Measurements from ENCODE around the gene RNF14. TPM values are rescaled to one million over a fixed set of nuclear protein-coding genes. Genes with fewer than 3 reads are reported as not detected.

The RNF14 gene
- total and polyA plus RNA-seq, 2 donors (not counting 1 experiment from before 2014, with no cell fraction given), result 10.5 to 26.6 TPM

DNA sequence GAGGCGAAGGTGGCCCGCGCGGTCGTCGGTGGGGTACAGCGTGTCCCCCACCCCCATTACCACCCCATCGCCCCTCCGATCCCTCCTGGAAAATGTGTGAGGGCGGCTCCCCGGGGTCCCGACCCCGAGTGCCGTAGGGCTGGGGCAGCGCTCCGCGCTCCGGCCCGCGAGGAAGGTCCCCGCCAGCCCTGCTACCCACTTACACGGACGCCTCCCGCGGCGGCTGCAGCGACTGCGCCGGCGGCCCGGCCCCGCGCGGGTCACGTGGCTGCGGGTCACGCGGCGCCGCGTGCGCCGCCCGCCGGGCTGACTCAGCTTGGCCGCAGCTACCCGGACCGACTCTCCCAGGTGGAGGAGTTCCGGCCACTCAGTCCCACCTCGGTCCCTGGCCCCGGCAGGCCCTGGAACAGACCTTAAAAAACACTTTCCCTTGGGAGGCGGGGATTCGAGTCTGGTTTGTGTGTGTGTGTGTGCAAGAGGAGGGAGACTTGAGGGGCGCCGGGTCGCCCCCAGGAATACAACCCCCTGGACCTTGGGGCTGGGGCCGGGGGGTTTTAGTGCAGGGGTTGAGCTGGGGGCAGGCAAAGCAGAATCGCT, 44.0 kb downstream of the RNF14 start, which contains the start of gene GNPDA1:
Gene GNPDA1, minus strand, starts transcription at position 236 of the 597 bp plus-strand sequence. CDS start 992 bp downstream, outside the sequence.
- H3K4me2 ChIP-seq (replicated peaks; ENCODE audit: low read depth, low read length, poor library complexity, severe bottlenecking), result peak within 1 kb of the TSS; percentile 93
- H3K27ac ChIP-seq (ENCODE audit: low read length in 2 of 2), result peak within 1 kb of the TSS; percentile 45 to 59
- peaks cover 43% of the 10 kb centered on the region for H3K4me1 Mint-ChIP-seq
- POLR2A ChIA-PET, result interaction anchor here (1.0 kb wide), 2 partner anchors 97 to 321 kb away, joined by 3 to 4 read pairs; no protein-coding TSS in a partner anchor
- peak within 1 kb of the TSS; percentile 78 for H3K27ac Mint-ChIP-seq
- TF ChIP-seq, protein P1, sequence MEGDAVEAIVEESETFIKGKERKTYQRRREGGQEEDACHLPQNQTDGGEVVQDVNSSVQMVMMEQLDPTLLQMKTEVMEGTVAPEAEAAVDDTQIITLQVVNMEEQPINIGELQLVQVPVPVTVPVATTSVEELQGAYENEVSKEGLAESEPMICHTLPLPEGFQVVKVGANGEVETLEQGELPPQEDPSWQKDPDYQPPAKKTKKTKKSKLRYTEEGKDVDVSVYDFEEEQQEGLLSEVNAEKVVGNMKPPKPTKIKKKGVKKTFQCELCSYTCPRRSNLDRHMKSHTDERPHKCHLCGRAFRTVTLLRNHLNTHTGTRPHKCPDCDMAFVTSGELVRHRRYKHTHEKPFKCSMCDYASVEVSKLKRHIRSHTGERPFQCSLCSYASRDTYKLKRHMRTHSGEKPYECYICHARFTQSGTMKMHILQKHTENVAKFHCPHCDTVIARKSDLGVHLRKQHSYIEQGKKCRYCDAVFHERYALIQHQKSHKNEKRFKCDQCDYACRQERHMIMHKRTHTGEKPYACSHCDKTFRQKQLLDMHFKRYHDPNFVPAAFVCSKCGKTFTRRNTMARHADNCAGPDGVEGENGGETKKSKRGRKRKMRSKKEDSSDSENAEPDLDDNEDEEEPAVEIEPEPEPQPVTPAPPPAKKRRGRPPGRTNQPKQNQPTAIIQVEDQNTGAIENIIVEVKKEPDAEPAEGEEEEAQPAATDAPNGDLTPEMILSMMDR (IDR thresholded peaks at IDR 0.05), result no peak
- no peak for TF ChIP-seq EZH2 (IDR thresholded peaks at IDR 0.05; ENCODE audit: borderline replicate concordance, insufficient read depth, low read depth, low read length, poor library complexity, severe bottlenecking)
- H3K27me3 ChIP-seq (replicated peaks in 1 of 4; ENCODE audit: control extremely low read depth in 1 of 4, control insufficient read depth in 3 of 4, insufficient read depth in 4 of 4, low read length in 3 of 4), result no peaks in the 10 kb centered on the region
- H3K9me3 Mint-ChIP-seq (ENCODE audit: insufficient read depth), result no peaks in the 10 kb centered on the region
- H3K4me1 ChIP-seq (ENCODE audit: control insufficient read depth in 2 of 2, insufficient read depth in 2 of 2, low read length in 2 of 2), result peaks cover 27 to 30% of the 10 kb centered on the region in 2 donors
- intact Hi-C loops (cut with micrococcal nuclease), result loop anchor here (1.0 to 10.0 kb wide), 4 partner anchors 44 to 688 kb away; partner anchors contain the start of genes RNF14 and TAF7
- H3K4me3 ChIP-seq (ENCODE audit: control extremely low read depth in 1 of 5, extremely low read depth in 1 of 5, insufficient read depth in 1 of 5, low read depth in 2 of 5, low read length in 4 of 5), result peak within 1 kb of the TSS; percentile 44 to 74 (median 67)
- peak within 1 kb of the TSS; percentile 94 for H2AFZ ChIP-seq (ENCODE audit: insufficient read depth, low read depth, low read length, poor library complexity, severe bottlenecking)
- DNase-seq (peak; percentile 83), ATAC-seq (ENCODE audit: low read depth) (peak; percentile 88)
- under 1% methylated on average over 44 of the region's 58 CpGs for whole genome bisulfite sequencing (ENCODE audit: insufficient coverage)
- peaks cover 3% of the 10 kb centered on the region for H3K27me3 Mint-ChIP-seq
- H3K9me3 ChIP-seq (ENCODE audit: control extremely low read depth in 1 of 3, control insufficient read depth in 2 of 3, insufficient read depth in 1 of 3, low read length in 2 of 3), result no peaks in the 10 kb centered on the region
- CTCF ChIA-PET, result interaction anchor here (0.6 to 10.6 kb wide), 13 partner anchors 12 to 860 kb away, joined by 3 to 91 read pairs (median 9); partner anchors contain the start of genes NDFIP1 and RNF14
- H3K9ac ChIP-seq (ENCODE audit: low read length), result peak within 1 kb of the TSS; percentile 76
- H4K20me1 ChIP-seq (ENCODE audit: control insufficient read depth, insufficient read depth, low read length, poor library complexity, severe bottlenecking), result no peaks in the 10 kb centered on the region
- peak within 1 kb of the TSS; percentile 89 for H3K4me3 Mint-ChIP-seq
- peaks cover 0 to 2% of the 10 kb centered on the region in 2 experiments for H3K36me3 ChIP-seq (replicated peaks in 1 of 2; ENCODE audit: control extremely low read depth in 1 of 2, control insufficient read depth in 1 of 2, extremely low read depth in 1 of 2, insufficient read depth in 2 of 2, low read length in 1 of 2)
- H3K79me2 ChIP-seq (ENCODE audit: control insufficient read depth, insufficient read depth, low read length), result no peaks in the 10 kb centered on the region

All from B cell (primary cell).